ENCODE results near the gene SLX9.
"Not testable (repeated sequence)": the region's sequence is repeated elsewhere in the genome, so short reads cannot be mapped to it uniquely, and the experiment has no call there.

The SLX9 gene

DNA sequence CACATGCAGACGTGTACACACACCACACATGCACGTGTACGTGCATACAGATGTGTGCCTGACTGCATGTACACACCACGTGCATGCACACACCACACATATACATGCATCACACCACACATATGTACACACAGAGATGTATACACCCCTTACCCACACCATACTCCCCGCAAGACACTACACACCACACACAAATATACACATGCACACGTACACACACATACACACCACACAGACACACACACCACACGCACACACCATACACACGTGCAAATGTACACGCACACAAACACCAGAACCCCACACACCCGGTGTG is 28.8 kb upstream of the SLX9 start:
- TF ChIP-seq, protein P1, sequence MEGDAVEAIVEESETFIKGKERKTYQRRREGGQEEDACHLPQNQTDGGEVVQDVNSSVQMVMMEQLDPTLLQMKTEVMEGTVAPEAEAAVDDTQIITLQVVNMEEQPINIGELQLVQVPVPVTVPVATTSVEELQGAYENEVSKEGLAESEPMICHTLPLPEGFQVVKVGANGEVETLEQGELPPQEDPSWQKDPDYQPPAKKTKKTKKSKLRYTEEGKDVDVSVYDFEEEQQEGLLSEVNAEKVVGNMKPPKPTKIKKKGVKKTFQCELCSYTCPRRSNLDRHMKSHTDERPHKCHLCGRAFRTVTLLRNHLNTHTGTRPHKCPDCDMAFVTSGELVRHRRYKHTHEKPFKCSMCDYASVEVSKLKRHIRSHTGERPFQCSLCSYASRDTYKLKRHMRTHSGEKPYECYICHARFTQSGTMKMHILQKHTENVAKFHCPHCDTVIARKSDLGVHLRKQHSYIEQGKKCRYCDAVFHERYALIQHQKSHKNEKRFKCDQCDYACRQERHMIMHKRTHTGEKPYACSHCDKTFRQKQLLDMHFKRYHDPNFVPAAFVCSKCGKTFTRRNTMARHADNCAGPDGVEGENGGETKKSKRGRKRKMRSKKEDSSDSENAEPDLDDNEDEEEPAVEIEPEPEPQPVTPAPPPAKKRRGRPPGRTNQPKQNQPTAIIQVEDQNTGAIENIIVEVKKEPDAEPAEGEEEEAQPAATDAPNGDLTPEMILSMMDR (IDR thresholded peaks at IDR 0.05; ENCODE audit: low read depth, low read length, poor library complexity, severe bottlenecking): no peak
- TF ChIP-seq EZH2phosphoT487 (IDR thresholded peaks at IDR 0.05; ENCODE audit: borderline replicate concordance, low read length): no peak
- Histone ChIP-seq H3F3A (ENCODE audit: control insufficient read depth, insufficient read depth) (no peaks in the 10 kb centered on the region), H3K4me2 (ENCODE audit: low read length) (no peak overlapping the region), H3K9me3 (ENCODE audit: control insufficient read depth, insufficient read depth, low read length) (no peaks in the 10 kb centered on the region), H3K4me3 (ENCODE audit: low read length) (no peak overlapping the region), H3K27ac (ENCODE audit: low read depth, low read length) (no peak overlapping the region), H4K20me1 (ENCODE audit: control insufficient read depth, insufficient read depth, low read depth, low read length) (peaks cover 3% of the 10 kb centered on the region; the same call in 1 of the 2 replicates), H3K79me2 (ENCODE audit: control insufficient read depth, low read length) (no peaks in the 10 kb centered on the region), H3K4me1 (ENCODE audit: control insufficient read depth, low read length) (peaks cover 16% of the 10 kb centered on the region), H3K9me2 (replicated peaks; ENCODE audit: control insufficient read depth, low read length) (no peaks in the 10 kb centered on the region), H3K36me3 (ENCODE audit: control insufficient read depth, low read length) (no peaks in the 10 kb centered on the region), H3K27me3 (ENCODE audit: control insufficient read depth, low read length) (peaks cover 40% of the 10 kb centered on the region)

DNA sequence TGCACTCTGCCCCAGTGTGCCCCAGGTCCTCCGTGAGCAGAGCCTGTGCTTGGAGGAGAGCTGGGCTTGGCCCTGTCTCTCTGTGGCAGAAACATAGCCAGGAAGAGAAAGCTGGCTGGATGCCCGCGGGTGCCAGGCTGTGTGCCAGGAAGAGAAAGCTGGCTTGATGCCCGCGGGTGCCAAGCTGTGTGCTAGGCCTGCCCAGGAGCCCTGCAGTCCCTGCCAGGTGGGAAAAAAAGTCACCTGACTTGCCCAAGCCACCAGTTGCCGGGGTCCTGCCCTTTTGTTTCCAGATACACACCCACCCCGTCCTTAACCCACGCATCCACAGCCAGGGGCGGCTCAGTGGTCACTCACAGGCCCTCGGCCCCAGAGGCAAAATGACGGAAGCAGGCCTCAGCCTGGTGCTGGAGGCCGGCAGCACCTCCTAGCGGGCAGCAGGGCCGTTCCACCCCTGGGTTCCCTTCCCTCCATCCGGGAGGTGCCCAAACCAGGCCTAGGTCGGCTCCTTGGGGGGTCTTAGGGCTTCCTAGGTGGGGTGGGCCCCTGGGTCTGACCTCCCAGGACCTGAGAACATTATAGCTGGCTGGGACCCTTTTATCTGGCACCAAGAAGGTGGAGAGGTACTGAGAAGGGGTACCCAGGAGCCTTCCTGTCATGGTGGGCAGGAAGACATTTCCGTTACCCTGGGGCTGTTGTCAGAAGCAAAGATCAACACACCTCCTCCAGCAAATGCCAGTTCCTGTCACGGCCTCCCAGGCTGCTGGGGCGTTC is 28.3 kb upstream of the SLX9 start:
- Histone ChIP-seq H3K9me3 (ENCODE audit: control insufficient read depth, insufficient read depth, low read length) (no peaks in the 10 kb centered on the region), H3K79me2 (ENCODE audit: control insufficient read depth, low read length) (no peaks in the 10 kb centered on the region), H3F3A (ENCODE audit: control insufficient read depth, insufficient read depth) (no peaks in the 10 kb centered on the region), H4K20me1 (ENCODE audit: control insufficient read depth, insufficient read depth, low read depth, low read length) (peaks cover 3% of the 10 kb centered on the region; the same call in 1 of the 2 replicates), H3K4me2 (ENCODE audit: low read length) (no peak overlapping the region), H3K4me3 (ENCODE audit: low read length) (no peak overlapping the region), H3K27ac (ENCODE audit: low read depth, low read length) (no peak overlapping the region), H3K4me1 (ENCODE audit: control insufficient read depth, low read length) (peaks cover 16% of the 10 kb centered on the region), H3K36me3 (ENCODE audit: control insufficient read depth, low read length) (no peaks in the 10 kb centered on the region), H3K27me3 (ENCODE audit: control insufficient read depth, low read length) (peaks cover 40% of the 10 kb centered on the region), H3K9me2 (replicated peaks; ENCODE audit: control insufficient read depth, low read length) (no peaks in the 10 kb centered on the region)
- TF ChIP-seq, protein P1 (IDR thresholded peaks at IDR 0.05; ENCODE audit: low read depth, low read length, poor library complexity, severe bottlenecking): peak; percentile 72
- TF ChIP-seq EZH2phosphoT487 (IDR thresholded peaks at IDR 0.05; ENCODE audit: borderline replicate concordance, low read length): no peak

DNA sequence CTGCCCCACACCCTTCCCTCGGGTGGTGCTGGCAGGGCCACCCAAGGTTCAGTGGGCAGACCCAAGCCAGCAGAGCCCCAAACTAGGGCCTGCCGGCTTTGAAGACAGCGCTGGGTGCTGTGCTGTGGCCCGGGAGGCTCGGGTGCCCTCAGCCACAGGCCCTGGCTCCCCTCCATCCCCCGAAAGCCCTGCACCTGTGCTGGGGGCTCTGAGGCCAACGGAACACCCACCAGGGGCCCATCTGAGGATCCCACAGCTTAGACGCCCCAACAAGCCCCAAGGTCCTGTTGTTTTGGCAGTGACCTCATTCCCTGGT is 27.7 kb upstream of the SLX9 start:
- Histone ChIP-seq H3K27me3 (ENCODE audit: control insufficient read depth, low read length) (peaks cover 40% of the 10 kb centered on the region), H3F3A (ENCODE audit: control insufficient read depth, insufficient read depth) (no peaks in the 10 kb centered on the region; the same call in 1 of the 2 replicates), H3K79me2 (ENCODE audit: control insufficient read depth, low read length) (no peaks in the 10 kb centered on the region), H3K9me3 (ENCODE audit: control insufficient read depth, insufficient read depth, low read length) (no peaks in the 10 kb centered on the region), H3K27ac (ENCODE audit: low read depth, low read length) (no peak overlapping the region), H3K4me3 (ENCODE audit: low read length) (no peak overlapping the region), H3K9me2 (replicated peaks; ENCODE audit: control insufficient read depth, low read length) (no peaks in the 10 kb centered on the region), H3K4me1 (ENCODE audit: control insufficient read depth, low read length) (peaks cover 19% of the 10 kb centered on the region), H3K4me2 (ENCODE audit: low read length) (no peak overlapping the region), H4K20me1 (ENCODE audit: control insufficient read depth, insufficient read depth, low read depth, low read length) (peaks cover 3% of the 10 kb centered on the region; the same call in 1 of the 2 replicates), H3K36me3 (ENCODE audit: control insufficient read depth, low read length) (no peaks in the 10 kb centered on the region)
- TF ChIP-seq, protein P1 (IDR thresholded peaks at IDR 0.05; ENCODE audit: low read depth, low read length, poor library complexity, severe bottlenecking): no peak
- no peak for TF ChIP-seq EZH2phosphoT487 (IDR thresholded peaks at IDR 0.05; ENCODE audit: borderline replicate concordance, low read length)

DNA sequence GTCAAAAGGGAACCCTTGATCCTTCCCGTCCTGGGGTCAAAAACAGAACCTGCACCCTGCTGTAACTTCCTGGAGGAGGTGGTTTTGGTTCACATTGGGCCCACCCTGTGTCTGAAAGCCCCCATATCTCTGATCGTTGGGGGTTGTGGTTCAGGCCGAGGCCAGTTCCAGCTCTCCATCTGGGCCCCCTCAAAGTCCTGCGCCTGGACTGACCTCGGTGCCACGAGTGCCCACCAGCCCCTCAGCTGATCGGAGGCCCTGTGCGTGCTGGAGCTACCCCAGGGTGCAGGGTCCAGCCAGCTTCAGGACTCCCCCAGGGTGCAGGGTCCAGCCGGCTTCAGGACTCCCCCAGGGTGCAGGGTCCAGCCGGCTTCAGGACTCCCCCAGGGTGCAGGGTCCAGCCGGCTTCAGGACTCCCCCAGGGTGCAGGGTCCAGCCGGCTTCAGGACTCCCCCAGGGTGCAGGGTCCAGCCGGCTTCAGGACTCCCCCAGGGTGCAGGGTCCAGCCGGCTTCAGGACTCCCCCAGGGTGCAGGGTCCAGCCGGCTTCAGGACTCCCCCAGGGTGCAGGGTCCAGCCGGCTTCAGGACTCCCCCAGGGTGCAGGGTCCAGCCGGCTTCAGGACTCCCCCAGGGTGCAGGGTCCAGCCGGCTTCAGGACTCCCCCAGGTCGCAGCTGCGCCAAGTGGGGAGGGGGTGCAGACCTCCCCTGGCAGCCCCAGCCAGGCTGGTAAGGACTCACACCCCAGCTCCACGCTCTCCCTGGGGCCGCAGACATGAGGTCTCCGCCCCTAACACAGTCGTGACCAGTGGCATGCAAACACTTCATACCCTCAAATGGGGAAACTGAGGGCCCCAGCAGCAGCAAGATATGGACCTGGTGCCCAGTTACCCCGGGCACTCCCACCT is 27.1 kb upstream of the SLX9 start:
- H3K36me3 ChIP-seq (ENCODE audit: control insufficient read depth, low read length); H3K79me2 ChIP-seq (ENCODE audit: control insufficient read depth, low read length); H3K27ac ChIP-seq (ENCODE audit: low read depth, low read length); H3K4me2 ChIP-seq (ENCODE audit: low read length); H3K9me3 ChIP-seq (ENCODE audit: control insufficient read depth, insufficient read depth, low read length); H3K4me3 ChIP-seq (ENCODE audit: low read length); H3K9me2 ChIP-seq (replicated peaks; ENCODE audit: control insufficient read depth, low read length); H4K20me1 ChIP-seq (ENCODE audit: control insufficient read depth, insufficient read depth, low read depth, low read length); H3F3A ChIP-seq (ENCODE audit: control insufficient read depth, insufficient read depth): not testable (repeated sequence)
- Histone ChIP-seq H3K4me1 (ENCODE audit: control insufficient read depth, low read length) (peaks cover 20% of the 10 kb centered on the region), H3K27me3 (ENCODE audit: control insufficient read depth, low read length) (peaks cover 39% of the 10 kb centered on the region)
